ENCODE data around the gene MAMDC4. TPM values are rescaled to one million over a fixed set of nuclear protein-coding genes. Genes with fewer than 3 reads are reported as not detected.

The MAMDC4 gene
- total and polyA plus RNA-seq, 12 donors: 4.1 to 45.4 (median 8.3) TPM

DNA sequence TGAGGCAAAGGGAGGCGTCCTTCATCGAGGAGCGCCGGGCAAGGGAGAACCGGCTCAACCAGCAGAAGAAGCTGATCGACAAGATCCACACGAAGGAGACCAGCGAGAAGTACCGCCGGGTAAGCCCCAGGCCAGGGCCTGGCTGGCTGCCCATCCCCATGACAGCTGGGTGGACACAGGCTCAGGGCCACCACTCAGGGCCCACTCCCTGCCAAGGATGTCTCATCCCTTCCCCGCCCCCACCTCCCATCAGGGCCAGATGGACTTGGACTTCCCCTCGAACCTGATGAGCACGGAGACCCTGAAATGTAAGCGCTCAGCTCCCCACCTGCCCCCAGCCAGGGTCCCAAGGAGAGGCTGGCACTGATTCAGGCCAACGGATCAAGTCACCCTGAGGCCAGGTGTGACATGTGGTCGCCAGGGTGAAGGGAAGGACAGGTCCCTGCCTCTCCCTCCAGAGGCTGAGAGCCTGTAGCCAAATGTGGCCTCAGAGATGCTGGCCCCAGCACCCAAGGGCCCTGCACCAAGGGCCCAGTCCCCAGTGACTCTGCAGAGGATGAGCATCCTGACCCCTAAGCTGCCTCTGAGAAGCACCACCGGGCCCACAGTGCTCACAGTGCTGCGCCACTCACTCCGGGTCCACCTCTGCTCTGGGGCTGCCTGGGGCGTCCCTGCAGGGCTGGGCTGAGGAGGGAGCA lies 47.5 kb upstream of the MAMDC4 start:
- DNase-seq (no peak), ATAC-seq (no peak)
- Histone ChIP-seq H3K4me3 (no peak overlapping the region), H3K4me1 (peaks cover 5 to 48% (median 39%) of the 10 kb centered on the region in 9 donors), H3K27me3 (peaks cover 0 to 29% (median 20%) of the 10 kb centered on the region in 7 donors), H3K27ac (no peak overlapping the region), H3K36me3 (peaks cover 0 to 4% (median 0%) of the 10 kb centered on the region in 9 donors), H3K9me3 (no peaks in the 10 kb centered on the region)
- TF ChIP-seq CTCF (IDR thresholded peaks at IDR 0.05): no peak
- 93 to 96% methylated on average over 20 of the region's 20 CpGs for WGBS, 2 donors
- intact Hi-C loops (cut with DNase I): loop anchor here in 2 of 10 donors (5.0 kb wide), 1 partner anchor 38 kb away; the partner anchor contains the start of gene AJM1 (in 2 of the 2)

- WGBS, 2 donors: 90 to 91% methylated on average over 12 of the region's 12 CpGs
- Histone ChIP-seq H3K36me3 (peaks cover 0 to 10% (median 0%) of the 10 kb centered on the region in 9 donors), H3K27me3 (peaks cover 0 to 23% (median 15%) of the 10 kb centered on the region in 7 donors), H3K27ac (no peak overlapping the region), H3K9me3 (no peaks in the 10 kb centered on the region), H3K4me3 (no peak overlapping the region), H3K4me1 (peaks cover 0 to 48% (median 39%) of the 10 kb centered on the region in 9 donors)
- no peak for TF ChIP-seq CTCF (IDR thresholded peaks at IDR 0.05)
- intact Hi-C loops (cut with DNase I): loop anchor here in 2 of 10 donors (5.0 kb wide), 1 partner anchor 37 kb away; the partner anchor contains the start of gene AJM1 (in 2 of the 2)
- ATAC-seq: no peak
- DNase-seq: no peak
These were observed 46.9 kb upstream of the MAMDC4 start for GRCh38 chr9:136805207-136805740.

GRCh38 chr9:136806067-136806466 lies 46.1 kb upstream of the MAMDC4 start:
- peaks cover 0 to 17% (median 0%) of the 10 kb centered on the region in 9 donors for H3K36me3 ChIP-seq
- peaks cover 0 to 48% (median 39%) of the 10 kb centered on the region in 9 donors for H3K4me1 ChIP-seq
- H3K27ac ChIP-seq: no peak overlapping the region
- DNase-seq: no peak
- no peaks in the 10 kb centered on the region for H3K9me3 ChIP-seq
- no peak for TF ChIP-seq CTCF (IDR thresholded peaks at IDR 0.05)
- 95 to 97% methylated on average over 10 of the region's 10 CpGs for WGBS, 2 donors
- H3K4me3 ChIP-seq: no peak overlapping the region
- intact Hi-C loops (cut with DNase I): loop anchor here in 2 of 10 donors (5.0 kb wide), 1 partner anchor 36 kb away; the partner anchor contains the start of gene AJM1 (in 2 of the 2)
- ATAC-seq: no peak
- peaks cover 0 to 15% (median 13%) of the 10 kb centered on the region in 7 donors for H3K27me3 ChIP-seq

- ATAC-seq (peak in 5 of 8 donors; percentile 1 to 30 (median 12)), DNase-seq (no peak)
- H3K4me3 ChIP-seq: peak overlapping the region; percentile 79 to 100 (median 96)
- intact Hi-C loops (cut with DNase I): loop anchor here in 2 of 10 donors (5.0 kb wide), 1 partner anchor 36 kb away; the partner anchor contains the start of gene AJM1 (in 2 of the 2)
- H3K9me3 ChIP-seq: no peaks in the 10 kb centered on the region
- peaks cover 0 to 9% (median 8%) of the 10 kb centered on the region in 7 donors for H3K27me3 ChIP-seq
- H3K4me1 ChIP-seq: peaks cover 0 to 45% (median 35%) of the 10 kb centered on the region in 9 donors
- H3K27ac ChIP-seq: peak overlapping the region in 9 of 10 donors; percentile 91 to 95 (median 93)
- peaks cover 0 to 22% (median 0%) of the 10 kb centered on the region in 9 donors for H3K36me3 ChIP-seq
- TF ChIP-seq CTCF (IDR thresholded peaks at IDR 0.05): no peak
- WGBS, 2 donors: 70 to 73% methylated on average over 25 of the region's 25 CpGs
These were observed 45.4 kb upstream of the MAMDC4 start for GRCh38 chr9:136806631-136807201.

Data from heart right ventricle (tissue), 16 donors.